ENCODE results near the gene TTLL10.
A peak's percentile ranks its signal among the peaks of the same experiment; 100 is the strongest.
"Not testable (repeated sequence)": the region's sequence is repeated elsewhere in the genome, so short reads cannot be mapped to it uniquely, and the experiment has no call there.

Gene TTLL10

DNA sequence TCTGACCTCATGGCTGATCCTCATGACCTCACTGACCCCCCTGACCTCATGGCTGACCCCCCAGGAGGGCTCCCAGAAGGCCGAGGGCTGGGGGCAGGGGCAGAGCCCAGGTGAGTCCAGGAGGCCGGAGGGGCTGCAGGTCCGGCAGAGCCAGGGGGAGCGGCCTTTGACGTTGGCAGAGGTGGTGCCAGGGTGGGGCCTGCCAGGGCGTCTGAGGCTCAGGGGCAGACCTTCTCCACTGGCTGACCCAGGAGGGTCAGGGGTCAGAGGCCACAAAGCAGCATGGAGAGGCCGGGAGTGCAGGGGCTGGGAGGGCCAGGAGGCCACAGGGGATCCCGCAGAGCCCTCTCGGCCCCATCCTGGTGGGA lies 28.1 kb upstream of the TTLL10 start:
- H3K9me3 ChIP-seq = no peaks in the 10 kb centered on the region
- in situ Hi-C loops (cut with MboI; ENCODE audit: low sequenced_read_pairs) = no loop called here
- no peaks in the 10 kb centered on the region for H3K27me3 ChIP-seq (ENCODE audit: low read depth)
- H3K4me1 ChIP-seq = no peaks in the 10 kb centered on the region
- H3K36me3 ChIP-seq (replicated peaks) = no peaks in the 10 kb centered on the region
- DNase-seq (ENCODE audit: low spot score in 2 of 2) = no peak
- no peak overlapping the region for H3K4me3 ChIP-seq

GRCh38 chr1:1146026-1146425 lies 27.7 kb upstream of the TTLL10 start:
- in situ Hi-C loops (cut with MboI; ENCODE audit: low sequenced_read_pairs) = no loop called here
- no peak overlapping the region for H3K4me3 ChIP-seq
- H3K36me3 ChIP-seq (replicated peaks) = no peaks in the 10 kb centered on the region
- no peak for DNase-seq (ENCODE audit: low spot score in 2 of 2)
- H3K4me1 ChIP-seq = no peaks in the 10 kb centered on the region
- H3K9me3 ChIP-seq = no peaks in the 10 kb centered on the region
- H3K27me3 ChIP-seq (ENCODE audit: low read depth) = no peaks in the 10 kb centered on the region

- in situ Hi-C loops (cut with MboI; ENCODE audit: low sequenced_read_pairs) = no loop called here
- Histone ChIP-seq H3K4me3 (no peak overlapping the region), H3K9me3 (no peaks in the 10 kb centered on the region), H3K27me3 (ENCODE audit: low read depth) (no peaks in the 10 kb centered on the region), H3K36me3 (replicated peaks) (no peaks in the 10 kb centered on the region), H3K4me1 (no peaks in the 10 kb centered on the region)
- no peak for DNase-seq (ENCODE audit: low spot score in 2 of 2)
Observed at GRCh38 chr1:1146596-1146995, 27.1 kb upstream of the TTLL10 start.

- Histone ChIP-seq H3K36me3 (replicated peaks) (no peaks in the 10 kb centered on the region), H3K9me3 (no peaks in the 10 kb centered on the region), H3K4me3 (no peak overlapping the region), H3K27me3 (ENCODE audit: low read depth) (no peaks in the 10 kb centered on the region), H3K4me1 (no peaks in the 10 kb centered on the region)
- DNase-seq (ENCODE audit: low spot score in 2 of 2) = no peak
- in situ Hi-C loops (cut with MboI; ENCODE audit: low sequenced_read_pairs) = no loop called here
Observed at GRCh38 chr1:1148061-1148460, 25.6 kb upstream of the TTLL10 start.

GRCh38 chr1:1148569-1148968 lies 25.1 kb upstream of the TTLL10 start:
- Histone ChIP-seq H3K4me1 (no peaks in the 10 kb centered on the region), H3K27me3 (ENCODE audit: low read depth) (no peaks in the 10 kb centered on the region)
- in situ Hi-C loops (cut with MboI; ENCODE audit: low sequenced_read_pairs) = no loop called here

DNA sequence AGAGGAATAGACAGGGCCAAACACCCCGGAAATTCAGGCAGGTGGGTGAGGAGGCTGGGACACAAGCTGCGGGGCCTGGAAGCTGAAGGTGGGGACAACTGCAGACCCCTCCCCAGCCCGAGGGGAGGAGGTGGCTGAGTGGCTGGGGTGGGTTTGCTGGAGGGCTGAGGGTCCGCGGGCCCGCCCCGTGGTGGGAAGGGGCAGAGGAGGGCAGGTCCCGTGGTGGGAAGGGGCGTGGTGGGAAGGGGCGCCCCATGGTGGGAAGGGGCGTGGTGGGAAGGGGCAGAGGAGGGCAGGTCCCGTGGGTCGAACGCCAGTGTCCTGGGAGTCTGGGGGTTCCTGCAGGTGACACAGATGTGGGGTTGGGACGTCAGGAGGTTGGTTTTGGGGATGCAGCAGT lies 24.3 kb upstream of the TTLL10 start:
- Histone ChIP-seq H3K27me3 (ENCODE audit: low read depth) (no peaks in the 10 kb centered on the region), H3K36me3 (replicated peaks) (no peaks in the 10 kb centered on the region), H3K9me3 (no peaks in the 10 kb centered on the region), H3K4me3 (no peak overlapping the region), H3K4me1 (no peaks in the 10 kb centered on the region)
- no peak for DNase-seq (ENCODE audit: low spot score in 2 of 2)
- in situ Hi-C loops (cut with MboI; ENCODE audit: low sequenced_read_pairs) = no loop called here

More at GRCh38 chr1:1148569-1148968, 25.1 kb upstream of the TTLL10 start:
- DNase-seq (ENCODE audit: low spot score in 2 of 2) = no peak
- H3K36me3 ChIP-seq (replicated peaks) = no peaks in the 10 kb centered on the region
- no peaks in the 10 kb centered on the region for H3K9me3 ChIP-seq
- no peak overlapping the region for H3K4me3 ChIP-seq

DNA sequence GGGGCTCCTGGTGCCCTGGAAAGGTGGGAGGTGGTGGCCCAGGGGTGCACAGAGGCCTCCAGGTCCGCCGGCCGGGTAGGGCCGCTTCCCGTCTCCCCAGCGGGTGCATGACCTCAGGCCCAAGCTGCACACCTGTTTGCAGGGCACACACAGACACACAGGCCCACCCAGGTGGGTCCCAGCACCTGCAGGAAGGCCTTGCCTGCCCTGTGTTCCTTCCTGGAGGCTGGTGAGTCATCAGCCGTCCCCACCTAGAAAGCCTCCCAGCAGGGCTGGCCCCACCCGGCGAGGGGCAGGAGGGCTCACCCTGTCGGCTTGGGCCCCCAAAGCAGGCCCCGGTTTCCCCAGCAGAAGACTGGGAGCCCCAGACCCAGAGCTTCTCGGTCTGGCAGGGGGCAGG lies 23.6 kb upstream of the TTLL10 start:
- in situ Hi-C loops (cut with MboI; ENCODE audit: low sequenced_read_pairs) = no loop called here

DNA sequence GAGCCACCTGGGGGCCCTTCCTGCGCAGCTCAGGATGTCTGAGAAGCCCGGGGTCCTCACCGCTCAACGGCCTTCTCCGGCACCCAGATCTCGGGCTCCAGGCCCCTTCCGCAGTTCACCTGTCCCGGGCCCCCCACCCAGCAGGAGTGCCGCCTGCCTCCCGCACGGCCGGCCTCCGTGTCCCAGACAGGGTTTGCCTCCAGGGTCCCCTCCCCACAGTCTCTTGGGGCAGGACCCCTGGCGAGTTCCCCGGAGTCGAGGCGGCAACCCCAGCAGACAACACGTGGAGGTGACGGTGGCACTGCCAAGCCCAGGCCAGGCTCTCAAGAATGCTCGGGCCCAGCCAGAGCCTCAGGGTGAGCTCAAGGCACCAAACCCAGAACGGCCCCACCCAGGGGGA lies 22.4 kb upstream of the TTLL10 start:
- in situ Hi-C loops (cut with MboI; ENCODE audit: low sequenced_read_pairs) = no loop called here
- no peaks in the 10 kb centered on the region for H3K9me3 ChIP-seq
- H3K27me3 ChIP-seq (ENCODE audit: low read depth) = no peaks in the 10 kb centered on the region
- peaks cover 4% of the 10 kb centered on the region; the same call in 1 of the 2 replicates for H3K4me1 ChIP-seq
- H3K36me3 ChIP-seq (replicated peaks) = no peaks in the 10 kb centered on the region
- DNase-seq (ENCODE audit: low spot score in 2 of 2) = no peak
- no peak overlapping the region for H3K4me3 ChIP-seq

More for the DNA sequence above, 23.6 kb upstream of the TTLL10 start:
- Histone ChIP-seq H3K36me3 (replicated peaks) (no peaks in the 10 kb centered on the region), H3K4me1 (peaks cover under 1% of the 10 kb centered on the region; the same call in 1 of the 2 replicates), H3K9me3 (no peaks in the 10 kb centered on the region), H3K4me3 (no peak overlapping the region), H3K27me3 (ENCODE audit: low read depth) (no peaks in the 10 kb centered on the region)
- no peak for DNase-seq (ENCODE audit: low spot score in 2 of 2)

DNA sequence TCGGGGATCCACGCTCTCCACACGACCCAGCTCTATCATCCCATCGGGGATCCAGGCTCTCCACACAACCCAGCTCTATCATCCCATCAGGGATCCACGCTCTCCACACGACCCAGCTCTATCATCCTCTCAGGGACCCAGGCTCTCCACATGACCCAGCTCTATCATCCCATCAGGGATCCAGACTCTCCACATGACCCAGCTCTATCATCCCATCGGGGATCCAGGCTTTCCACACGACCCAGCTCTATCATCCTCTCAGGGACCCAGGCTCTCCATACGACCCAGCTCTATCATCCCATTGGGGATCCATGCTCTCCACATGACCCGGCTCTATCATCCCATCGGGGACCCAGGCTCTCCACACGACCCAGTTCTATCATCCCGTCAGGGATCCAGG lies 21.2 kb upstream of the TTLL10 start:
- H3K36me3 ChIP-seq (replicated peaks); in situ Hi-C loops (cut with MboI; ENCODE audit: low sequenced_read_pairs); H3K4me3 ChIP-seq; H3K27me3 ChIP-seq (ENCODE audit: low read depth); H3K9me3 ChIP-seq; H3K4me1 ChIP-seq; DNase-seq (ENCODE audit: low spot score in 2 of 2): not testable (repeated sequence)

GRCh38 chr1:1153215-1153614 lies 20.5 kb upstream of the TTLL10 start:
- H3K4me3 ChIP-seq; H3K36me3 ChIP-seq (replicated peaks); in situ Hi-C loops (cut with MboI; ENCODE audit: low sequenced_read_pairs); H3K27me3 ChIP-seq (ENCODE audit: low read depth); DNase-seq (ENCODE audit: low spot score in 2 of 2); H3K4me1 ChIP-seq; H3K9me3 ChIP-seq: not testable (repeated sequence)

DNA sequence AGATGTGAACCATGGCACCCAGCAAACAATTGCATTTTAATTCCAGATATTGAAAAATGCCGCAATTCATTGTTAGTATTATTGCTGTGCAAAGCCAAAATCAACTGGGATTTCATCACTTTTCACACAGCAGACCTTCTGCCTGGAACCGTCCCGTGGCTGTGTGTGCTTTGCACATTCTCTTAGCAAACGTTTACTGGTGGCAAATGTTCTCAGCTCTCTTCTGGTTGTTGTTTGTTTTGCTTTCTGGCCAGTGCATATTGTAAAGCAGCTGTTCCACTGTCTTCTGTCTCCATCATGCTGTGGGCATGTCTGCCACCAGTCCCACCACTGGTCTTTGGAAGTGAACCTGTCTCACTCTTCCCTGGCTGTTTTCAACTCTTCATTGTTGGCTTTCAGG lies 19.8 kb upstream of the TTLL10 start:
- Histone ChIP-seq H3K4me3 (no peak overlapping the region), H3K9me3 (no peaks in the 10 kb centered on the region), H3K4me1 (peaks cover 4% of the 10 kb centered on the region; the same call in 1 of the 2 replicates), H3K36me3 (replicated peaks) (no peaks in the 10 kb centered on the region), H3K27me3 (ENCODE audit: low read depth) (no peaks in the 10 kb centered on the region)
- no peak for DNase-seq (ENCODE audit: low spot score in 2 of 2)
- in situ Hi-C loops (cut with MboI; ENCODE audit: low sequenced_read_pairs) = no loop called here

DNA sequence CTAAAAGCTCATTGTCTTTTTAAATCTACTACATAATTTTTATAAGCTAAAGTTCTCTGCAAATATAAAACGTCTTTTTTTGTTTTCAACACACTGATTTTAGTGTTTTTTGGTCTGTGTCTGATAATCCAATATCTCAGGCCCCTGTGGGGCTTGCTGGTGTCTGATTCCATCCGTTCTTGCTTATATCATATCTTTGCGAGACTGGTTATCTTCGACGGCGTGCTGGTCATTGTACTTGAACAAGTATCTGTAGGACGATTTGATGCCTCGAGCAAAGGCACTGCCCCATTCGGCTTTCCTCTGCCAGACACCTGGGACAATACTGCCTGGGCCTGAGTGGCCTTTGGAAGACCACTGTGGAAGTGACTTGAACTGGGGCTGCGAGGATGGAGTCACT lies 18.4 kb upstream of the TTLL10 start:
- DNase-seq (ENCODE audit: low spot score in 2 of 2) = peak; percentile 28 to 33
- H3K9me3 ChIP-seq = no peaks in the 10 kb centered on the region
- in situ Hi-C loops (cut with MboI; ENCODE audit: low sequenced_read_pairs) = no loop called here
- H3K4me3 ChIP-seq = no peak overlapping the region
- no peaks in the 10 kb centered on the region for H3K36me3 ChIP-seq (replicated peaks)
- H3K27me3 ChIP-seq (ENCODE audit: low read depth) = no peaks in the 10 kb centered on the region
- peaks cover 4% of the 10 kb centered on the region; the same call in 1 of the 2 replicates for H3K4me1 ChIP-seq

DNA sequence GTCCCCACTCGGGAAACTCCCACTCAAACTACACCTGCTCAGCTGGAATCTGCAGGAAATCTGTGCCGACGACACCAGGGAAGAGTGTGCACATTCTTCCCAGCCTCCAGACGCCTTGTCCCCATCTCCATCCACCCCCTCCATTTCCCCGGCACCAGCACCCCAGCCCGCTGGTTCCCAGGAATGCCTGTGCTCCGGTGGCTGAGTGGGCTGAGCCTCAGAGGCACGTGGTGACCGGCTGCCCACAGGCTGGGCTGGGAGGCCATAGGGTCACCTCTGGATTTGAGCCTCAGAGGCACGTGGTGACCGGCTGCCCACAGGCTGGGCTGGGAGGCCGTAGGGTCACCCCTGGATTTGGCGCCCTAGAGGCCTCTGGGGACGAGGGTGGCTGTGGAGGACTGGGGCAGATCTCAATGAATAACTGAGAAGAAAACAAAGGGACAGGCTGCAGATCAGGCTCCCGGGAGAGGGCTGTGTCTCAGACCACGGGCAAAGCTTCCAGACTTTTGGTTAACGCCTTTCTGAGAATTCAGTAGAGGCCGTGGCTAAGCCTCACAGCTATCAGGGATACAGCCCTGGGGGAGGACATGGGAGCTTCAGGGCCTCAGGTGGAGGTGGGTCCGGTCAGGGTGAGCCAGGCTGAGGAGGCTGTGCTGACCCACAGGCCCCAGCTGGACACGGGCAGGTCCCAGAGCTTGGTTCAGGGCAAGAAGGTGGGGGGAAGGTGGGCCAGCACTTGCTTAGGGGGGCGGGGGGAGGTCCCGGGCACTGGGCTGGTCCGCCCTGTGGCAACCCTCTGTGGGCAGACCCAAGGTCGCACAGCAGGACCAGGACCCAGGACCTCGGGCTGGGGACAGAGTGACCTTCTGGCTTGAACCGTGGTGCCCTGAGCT lies 17.3 kb upstream of the TTLL10 start:
- H3K4me3 ChIP-seq = no peak overlapping the region
- in situ Hi-C loops (cut with MboI; ENCODE audit: low sequenced_read_pairs) = no loop called here
- no peaks in the 10 kb centered on the region for H3K9me3 ChIP-seq
- no peaks in the 10 kb centered on the region for H3K36me3 ChIP-seq (replicated peaks)
- no peaks in the 10 kb centered on the region for H3K27me3 ChIP-seq (ENCODE audit: low read depth)
- H3K4me1 ChIP-seq = peaks cover 4% of the 10 kb centered on the region; the same call in 1 of the 2 replicates
- no peak for DNase-seq (ENCODE audit: low spot score in 2 of 2)

- in situ Hi-C loops (cut with MboI; ENCODE audit: low sequenced_read_pairs) = no loop called here
Observed at GRCh38 chr1:1157033-1157365, 16.7 kb upstream of the TTLL10 start.

More at GRCh38 chr1:1157033-1157365, 16.7 kb upstream of the TTLL10 start:
- H3K36me3 ChIP-seq (replicated peaks) = no peaks in the 10 kb centered on the region
- DNase-seq (ENCODE audit: low spot score in 2 of 2) = no peak
- H3K4me1 ChIP-seq = peaks cover 4% of the 10 kb centered on the region; the same call in 1 of the 2 replicates
- no peaks in the 10 kb centered on the region for H3K27me3 ChIP-seq (ENCODE audit: low read depth)
- H3K9me3 ChIP-seq = no peaks in the 10 kb centered on the region
- H3K4me3 ChIP-seq = no peak overlapping the region

Data from HAP-1 (cell line).